ENCODE measurements around the gene F8.
"Not testable (repeated sequence)": the region's sequence is repeated elsewhere in the genome, so short reads cannot be mapped to it uniquely, and the experiment has no call there.

- TF ChIP-seq POLR2A (IDR thresholded peaks at IDR 0.05): not testable (repeated sequence)
- TF ChIP-seq, protein P1, sequence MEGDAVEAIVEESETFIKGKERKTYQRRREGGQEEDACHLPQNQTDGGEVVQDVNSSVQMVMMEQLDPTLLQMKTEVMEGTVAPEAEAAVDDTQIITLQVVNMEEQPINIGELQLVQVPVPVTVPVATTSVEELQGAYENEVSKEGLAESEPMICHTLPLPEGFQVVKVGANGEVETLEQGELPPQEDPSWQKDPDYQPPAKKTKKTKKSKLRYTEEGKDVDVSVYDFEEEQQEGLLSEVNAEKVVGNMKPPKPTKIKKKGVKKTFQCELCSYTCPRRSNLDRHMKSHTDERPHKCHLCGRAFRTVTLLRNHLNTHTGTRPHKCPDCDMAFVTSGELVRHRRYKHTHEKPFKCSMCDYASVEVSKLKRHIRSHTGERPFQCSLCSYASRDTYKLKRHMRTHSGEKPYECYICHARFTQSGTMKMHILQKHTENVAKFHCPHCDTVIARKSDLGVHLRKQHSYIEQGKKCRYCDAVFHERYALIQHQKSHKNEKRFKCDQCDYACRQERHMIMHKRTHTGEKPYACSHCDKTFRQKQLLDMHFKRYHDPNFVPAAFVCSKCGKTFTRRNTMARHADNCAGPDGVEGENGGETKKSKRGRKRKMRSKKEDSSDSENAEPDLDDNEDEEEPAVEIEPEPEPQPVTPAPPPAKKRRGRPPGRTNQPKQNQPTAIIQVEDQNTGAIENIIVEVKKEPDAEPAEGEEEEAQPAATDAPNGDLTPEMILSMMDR (IDR thresholded peaks at IDR 0.05): not testable (repeated sequence)
Measured at GRCh38 chrX:155006379-155006778, 16.1 kb downstream of the F8 start.
